ENCODE data around the gene ZSWIM3.

Gene ZSWIM3

DNA sequence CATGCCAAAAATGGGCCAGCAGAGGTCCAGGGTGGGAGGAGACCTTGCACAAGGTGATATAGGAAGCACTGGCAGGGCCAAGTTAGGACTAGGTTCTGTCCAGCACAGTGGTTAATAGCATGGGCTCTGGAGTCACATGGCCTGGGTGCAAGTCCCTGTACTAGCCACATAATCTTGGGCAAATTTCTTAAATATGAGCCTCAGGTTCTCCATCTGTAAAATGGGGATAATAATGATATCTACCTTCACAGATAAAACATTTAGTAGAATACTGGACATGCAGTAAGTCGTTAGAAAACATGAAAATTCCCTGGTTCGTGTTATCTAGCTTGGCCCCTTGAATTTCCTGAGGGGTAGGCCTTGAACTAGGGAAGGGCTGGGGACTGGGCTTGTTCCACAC, 39.9 kb downstream of the ZSWIM3 start:
- no peak for DNase-seq (ENCODE audit: low spot score)
- H3K14ac ChIP-seq (ENCODE audit: low read length): no peak overlapping the region
- no peak overlapping the region for H2AFZ ChIP-seq (ENCODE audit: low read length)
- peaks cover 24 to 76% of the 10 kb centered on the region in 2 donors for H3K36me3 ChIP-seq (replicated peaks in 1 of 2; ENCODE audit: control insufficient read depth in 2 of 2, insufficient read depth in 2 of 2, low read length in 2 of 2)
- H3K79me1 ChIP-seq (ENCODE audit: low read depth, low read length): peaks cover 2% of the 10 kb centered on the region
- H3K4ac ChIP-seq (ENCODE audit: low read length): no peak overlapping the region
- no peak overlapping the region for H2BK5ac ChIP-seq (ENCODE audit: low read length)
- no peak overlapping the region for H3K27ac ChIP-seq (replicated peaks; ENCODE audit: low read length)
- no peaks in the 10 kb centered on the region for H3K4me1 ChIP-seq (ENCODE audit: control insufficient read depth in 2 of 2, insufficient read depth in 1 of 2, low read depth in 1 of 2, low read length in 2 of 2)
- H3K4me3 ChIP-seq (ENCODE audit: low read length in 2 of 2): no peak overlapping the region
- H2BK12ac ChIP-seq (ENCODE audit: low read length): no peak overlapping the region
- no peak overlapping the region for H3K4me2 ChIP-seq (ENCODE audit: insufficient read depth, low read length, poor library complexity, severe bottlenecking)
- H2BK15ac ChIP-seq (ENCODE audit: low read length): no peak overlapping the region
- no peak overlapping the region for H2AK5ac ChIP-seq (ENCODE audit: low read depth, low read length)
- no peak overlapping the region for H3K23ac ChIP-seq (ENCODE audit: low read depth, low read length, poor library complexity)
- no CpG with 5 or more reads among the region's 2 CpGs for WGBS, 2 donors (ENCODE audit: extremely low coverage in 2 of 2, insufficient read length in 2 of 2, insufficient replicate concordance in 1 of 2)
- H2BK120ac ChIP-seq (ENCODE audit: low read depth, low read length): no peak overlapping the region
- H4K91ac ChIP-seq (ENCODE audit: low read depth, low read length, poor library complexity): no peak overlapping the region
- no peak overlapping the region for H3K18ac ChIP-seq (ENCODE audit: low read length)
- no peaks in the 10 kb centered on the region for H3K9me3 ChIP-seq (replicated peaks in 1 of 2; ENCODE audit: control insufficient read depth in 2 of 2, insufficient read depth in 1 of 2, low read depth in 1 of 2, low read length in 2 of 2)
- no peaks in the 10 kb centered on the region for H3K27me3 ChIP-seq (ENCODE audit: control insufficient read depth in 3 of 3, insufficient read depth in 3 of 3, low read depth in 1 of 3, low read length in 3 of 3)
- no peak overlapping the region for H4K8ac ChIP-seq (ENCODE audit: low read depth, low read length)
- H3K9ac ChIP-seq (ENCODE audit: low read depth, low read length, poor library complexity): no peak overlapping the region

DNA sequence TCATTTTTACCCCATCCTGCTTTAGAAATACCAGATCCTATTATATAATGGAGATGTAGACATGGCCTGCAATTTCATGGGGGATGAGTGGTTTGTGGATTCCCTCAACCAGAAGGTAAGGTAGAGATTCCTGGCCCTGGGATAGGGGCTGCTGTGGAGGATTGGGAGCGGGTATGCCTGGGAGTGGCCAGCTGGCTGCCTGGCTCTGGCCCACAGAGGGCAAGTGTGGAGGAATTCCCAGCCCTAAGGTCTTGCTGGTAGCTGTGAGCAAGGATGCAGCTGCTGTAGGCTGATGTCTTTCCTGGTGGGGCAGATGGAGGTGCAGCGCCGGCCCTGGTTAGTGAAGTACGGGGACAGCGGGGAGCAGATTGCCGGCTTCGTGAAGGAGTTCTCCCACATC, 40.3 kb downstream of the ZSWIM3 start:
- Histone ChIP-seq H3K4ac (ENCODE audit: low read length) (no peak overlapping the region), H2BK15ac (ENCODE audit: low read length) (no peak overlapping the region), H2BK120ac (ENCODE audit: low read depth, low read length) (no peak overlapping the region), H4K91ac (ENCODE audit: low read depth, low read length, poor library complexity) (no peak overlapping the region), H3K27me3 (ENCODE audit: control insufficient read depth in 3 of 3, insufficient read depth in 3 of 3, low read depth in 1 of 3, low read length in 3 of 3) (no peaks in the 10 kb centered on the region), H2BK12ac (ENCODE audit: low read length) (no peak overlapping the region), H2AK5ac (ENCODE audit: low read depth, low read length) (no peak overlapping the region), H4K8ac (ENCODE audit: low read depth, low read length) (peak overlapping the region; percentile 20), H3K4me1 (ENCODE audit: control insufficient read depth in 2 of 2, insufficient read depth in 1 of 2, low read depth in 1 of 2, low read length in 2 of 2) (no peaks in the 10 kb centered on the region), H3K14ac (ENCODE audit: low read length) (no peak overlapping the region), H3K9ac (ENCODE audit: low read depth, low read length, poor library complexity) (no peak overlapping the region), H3K9me3 (replicated peaks in 1 of 2; ENCODE audit: control insufficient read depth in 2 of 2, insufficient read depth in 1 of 2, low read depth in 1 of 2, low read length in 2 of 2) (no peaks in the 10 kb centered on the region), H3K36me3 (replicated peaks in 1 of 2; ENCODE audit: control insufficient read depth in 2 of 2, insufficient read depth in 2 of 2, low read length in 2 of 2) (peaks cover 27 to 78% of the 10 kb centered on the region in 2 donors), H3K79me1 (ENCODE audit: low read depth, low read length) (peaks cover 2% of the 10 kb centered on the region), H2AFZ (ENCODE audit: low read length) (no peak overlapping the region), H3K23ac (ENCODE audit: low read depth, low read length, poor library complexity) (no peak overlapping the region), H3K4me2 (ENCODE audit: insufficient read depth, low read length, poor library complexity, severe bottlenecking) (no peak overlapping the region), H3K4me3 (ENCODE audit: low read length in 2 of 2) (no peak overlapping the region), H3K27ac (replicated peaks; ENCODE audit: low read length) (no peak overlapping the region), H3K18ac (ENCODE audit: low read length) (no peak overlapping the region), H2BK5ac (ENCODE audit: low read length) (no peak overlapping the region)
- DNase-seq (ENCODE audit: low spot score): no peak
- WGBS, 2 donors (ENCODE audit: extremely low coverage in 2 of 2, insufficient read length in 2 of 2, insufficient replicate concordance in 1 of 2): no CpG with 5 or more reads among the region's 7 CpGs

GRCh38 chr20:45898285-45898684, 40.9 kb downstream of the ZSWIM3 start:
- WGBS, 2 donors (ENCODE audit: extremely low coverage in 2 of 2, insufficient read length in 2 of 2, insufficient replicate concordance in 1 of 2): no CpG with 5 or more reads among the region's 12 CpGs
- no peak overlapping the region for H2BK120ac ChIP-seq (ENCODE audit: low read depth, low read length)
- H3K9me3 ChIP-seq (replicated peaks in 1 of 2; ENCODE audit: control insufficient read depth in 2 of 2, insufficient read depth in 1 of 2, low read depth in 1 of 2, low read length in 2 of 2): no peaks in the 10 kb centered on the region
- H3K79me1 ChIP-seq (ENCODE audit: low read depth, low read length): peaks cover 2% of the 10 kb centered on the region
- H3K14ac ChIP-seq (ENCODE audit: low read length): no peak overlapping the region
- H3K9ac ChIP-seq (ENCODE audit: low read depth, low read length, poor library complexity): no peak overlapping the region
- H3K27ac ChIP-seq (replicated peaks; ENCODE audit: low read length): no peak overlapping the region
- no peak overlapping the region for H3K4me2 ChIP-seq (ENCODE audit: insufficient read depth, low read length, poor library complexity, severe bottlenecking)
- no peak overlapping the region for H3K18ac ChIP-seq (ENCODE audit: low read length)
- H2AFZ ChIP-seq (ENCODE audit: low read length): no peak overlapping the region
- H3K36me3 ChIP-seq (replicated peaks in 1 of 2; ENCODE audit: control insufficient read depth in 2 of 2, insufficient read depth in 2 of 2, low read length in 2 of 2): peaks cover 25 to 78% of the 10 kb centered on the region in 2 donors
- no peak overlapping the region for H3K4ac ChIP-seq (ENCODE audit: low read length)
- no peak overlapping the region for H2BK15ac ChIP-seq (ENCODE audit: low read length)
- H2BK12ac ChIP-seq (ENCODE audit: low read length): no peak overlapping the region
- DNase-seq (ENCODE audit: low spot score): no peak
- H3K23ac ChIP-seq (ENCODE audit: low read depth, low read length, poor library complexity): no peak overlapping the region
- no peak overlapping the region for H4K8ac ChIP-seq (ENCODE audit: low read depth, low read length)
- H3K4me1 ChIP-seq (ENCODE audit: control insufficient read depth in 2 of 2, insufficient read depth in 1 of 2, low read depth in 1 of 2, low read length in 2 of 2): no peaks in the 10 kb centered on the region
- H3K27me3 ChIP-seq (ENCODE audit: control insufficient read depth in 3 of 3, insufficient read depth in 3 of 3, low read depth in 1 of 3, low read length in 3 of 3): no peaks in the 10 kb centered on the region
- H2BK5ac ChIP-seq (ENCODE audit: low read length): no peak overlapping the region
- no peak overlapping the region for H3K4me3 ChIP-seq (ENCODE audit: low read length in 2 of 2)
- H4K91ac ChIP-seq (ENCODE audit: low read depth, low read length, poor library complexity): no peak overlapping the region
- H2AK5ac ChIP-seq (ENCODE audit: low read depth, low read length): no peak overlapping the region

GRCh38 chr20:45899046-45899835, 41.8 kb downstream of the ZSWIM3 start:
- Histone ChIP-seq H3K4me1 (ENCODE audit: control insufficient read depth in 2 of 2, insufficient read depth in 1 of 2, low read depth in 1 of 2, low read length in 2 of 2) (no peaks in the 10 kb centered on the region), H3K27me3 (ENCODE audit: control insufficient read depth in 3 of 3, insufficient read depth in 3 of 3, low read depth in 1 of 3, low read length in 3 of 3) (no peaks in the 10 kb centered on the region), H3K36me3 (replicated peaks in 1 of 2; ENCODE audit: control insufficient read depth in 2 of 2, insufficient read depth in 2 of 2, low read length in 2 of 2) (peaks cover 25 to 82% of the 10 kb centered on the region in 2 donors), H4K8ac (ENCODE audit: low read depth, low read length) (no peak overlapping the region), H2BK12ac (ENCODE audit: low read length) (no peak overlapping the region), H3K27ac (replicated peaks; ENCODE audit: low read length) (no peak overlapping the region), H2BK120ac (ENCODE audit: low read depth, low read length) (no peak overlapping the region), H3K4me3 (ENCODE audit: low read length in 2 of 2) (no peak overlapping the region), H3K14ac (ENCODE audit: low read length) (no peak overlapping the region), H3K9ac (ENCODE audit: low read depth, low read length, poor library complexity) (no peak overlapping the region), H3K9me3 (replicated peaks in 1 of 2; ENCODE audit: control insufficient read depth in 2 of 2, insufficient read depth in 1 of 2, low read depth in 1 of 2, low read length in 2 of 2) (no peaks in the 10 kb centered on the region), H2BK15ac (ENCODE audit: low read length) (no peak overlapping the region), H3K4ac (ENCODE audit: low read length) (no peak overlapping the region), H3K18ac (ENCODE audit: low read length) (no peak overlapping the region), H3K23ac (ENCODE audit: low read depth, low read length, poor library complexity) (no peak overlapping the region), H3K4me2 (ENCODE audit: insufficient read depth, low read length, poor library complexity, severe bottlenecking) (no peak overlapping the region), H2AK5ac (ENCODE audit: low read depth, low read length) (no peak overlapping the region), H4K91ac (ENCODE audit: low read depth, low read length, poor library complexity) (no peak overlapping the region), H2AFZ (ENCODE audit: low read length) (no peak overlapping the region), H3K79me1 (ENCODE audit: low read depth, low read length) (peaks cover 2% of the 10 kb centered on the region), H2BK5ac (ENCODE audit: low read length) (no peak overlapping the region)
- WGBS, 2 donors (ENCODE audit: extremely low coverage in 2 of 2, insufficient read length in 2 of 2, insufficient replicate concordance in 1 of 2): no CpG with 5 or more reads among the region's 13 CpGs
- DNase-seq (ENCODE audit: low spot score): no peak

Measured in neuronal stem cell (in vitro differentiated cells).